Measurements from ENCODE around the gene FRMPD1.
"Not testable (repeated sequence)": the region's sequence is repeated elsewhere in the genome, so short reads cannot be mapped to it uniquely, and the experiment has no call there.

FRMPD1 gene, protein sequence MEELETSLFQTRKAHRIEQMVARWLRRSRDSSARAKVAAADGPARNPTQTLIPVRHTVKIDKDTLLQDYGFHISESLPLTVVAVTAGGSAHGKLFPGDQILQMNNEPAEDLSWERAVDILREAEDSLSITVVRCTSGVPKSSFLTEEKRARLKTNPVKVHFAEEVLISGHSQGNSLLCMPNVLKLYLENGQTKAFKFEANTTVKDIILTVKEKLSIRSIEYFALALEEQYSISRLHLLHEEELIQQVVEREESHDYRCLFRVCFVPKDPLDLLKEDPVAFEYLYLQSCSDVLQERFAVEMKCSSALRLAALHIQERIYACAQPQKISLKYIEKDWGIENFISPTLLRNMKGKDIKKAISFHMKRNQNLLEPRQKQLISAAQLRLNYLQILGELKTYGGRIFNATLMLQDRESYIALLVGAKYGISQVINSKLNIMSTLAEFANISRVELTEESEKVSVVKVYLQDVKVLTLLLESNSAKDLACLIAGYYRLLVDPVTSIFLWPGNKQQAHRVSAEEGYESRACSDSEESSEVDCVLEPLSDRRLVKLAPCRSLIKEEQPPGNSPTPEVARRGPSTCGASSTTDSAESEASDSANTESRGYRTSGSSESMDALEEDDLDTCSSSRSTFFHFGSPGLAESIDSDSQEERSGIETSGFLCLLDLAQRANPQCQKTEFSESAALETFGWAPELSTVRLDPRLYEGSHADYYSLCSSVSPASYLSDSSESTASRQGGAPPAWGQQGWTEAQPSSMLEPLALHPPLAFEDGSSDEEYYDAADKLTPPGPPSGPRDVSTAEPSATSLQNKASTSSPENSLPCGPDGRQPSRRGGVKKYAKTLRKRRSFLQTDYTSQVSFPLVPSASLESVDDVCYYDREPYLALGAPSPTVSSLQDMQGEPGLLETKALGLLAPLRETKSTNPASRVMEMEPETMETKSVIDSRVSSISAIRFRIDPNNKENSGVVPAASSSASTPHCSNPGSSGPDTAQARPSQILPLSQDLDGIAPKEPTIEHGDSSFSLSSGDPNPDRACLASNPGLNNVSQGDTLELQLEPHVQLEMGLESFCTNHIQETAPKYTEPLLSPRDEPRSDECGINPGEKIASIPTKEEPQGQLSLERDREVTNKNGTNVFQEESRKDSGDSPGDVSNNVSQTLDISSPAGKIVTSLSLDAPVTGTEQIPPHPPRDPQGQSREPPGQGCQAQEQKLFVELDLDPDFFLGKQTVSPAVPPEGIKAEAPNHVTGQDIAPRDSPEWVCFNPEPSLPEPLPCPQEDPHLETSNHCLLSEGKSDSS (N-terminal part only)

DNA sequence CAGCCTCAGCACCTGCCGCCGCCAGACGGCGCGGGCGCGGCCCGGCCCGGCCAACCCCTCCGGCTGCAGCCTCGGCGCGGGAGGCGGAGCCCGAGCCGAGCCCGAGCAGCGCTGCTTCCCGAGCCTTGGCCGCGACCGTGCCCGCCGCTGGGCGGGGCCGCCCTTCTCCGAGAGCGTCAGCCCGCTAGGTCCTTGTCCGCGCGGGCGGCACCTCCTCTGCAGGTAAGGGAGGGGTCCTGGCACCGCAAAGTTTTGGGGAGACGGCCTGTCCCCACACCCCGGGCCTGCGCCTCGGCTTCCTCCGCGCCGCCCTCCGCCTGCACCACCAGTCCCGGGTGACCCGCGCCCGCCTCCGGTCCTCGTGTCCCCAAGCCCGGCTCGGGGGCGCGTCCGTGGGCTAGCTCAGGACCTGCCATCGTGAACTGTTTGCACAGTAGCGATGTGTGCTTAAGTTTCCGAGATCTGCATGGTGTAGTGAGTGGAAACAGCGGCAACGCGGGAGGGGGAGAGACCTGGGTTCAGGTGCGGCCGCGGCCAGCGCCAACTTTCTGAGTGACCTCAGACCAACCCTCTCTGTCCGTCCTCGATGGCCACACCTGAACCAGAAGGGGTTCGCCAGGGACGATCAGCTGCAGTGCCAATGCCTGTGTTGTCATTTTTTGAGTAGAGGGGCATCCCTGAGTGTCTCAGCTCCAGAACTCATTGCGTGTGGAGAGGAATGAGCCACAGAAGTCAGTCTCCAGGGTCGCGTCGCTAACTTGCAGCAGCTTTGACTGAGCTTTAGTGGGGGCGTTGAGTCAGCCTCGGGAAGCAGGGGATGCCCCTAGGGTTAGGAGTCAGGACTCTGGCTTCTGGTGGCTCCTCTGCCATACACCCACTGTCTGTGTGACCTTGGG lies at the start of gene FRMPD1:
TSS of gene FRMPD1 (plus strand) at position 82 of the 896 bp plus-strand sequence. CDS start 41,688 bp downstream, outside the sequence.
- no peak for DNase-seq

DNA sequence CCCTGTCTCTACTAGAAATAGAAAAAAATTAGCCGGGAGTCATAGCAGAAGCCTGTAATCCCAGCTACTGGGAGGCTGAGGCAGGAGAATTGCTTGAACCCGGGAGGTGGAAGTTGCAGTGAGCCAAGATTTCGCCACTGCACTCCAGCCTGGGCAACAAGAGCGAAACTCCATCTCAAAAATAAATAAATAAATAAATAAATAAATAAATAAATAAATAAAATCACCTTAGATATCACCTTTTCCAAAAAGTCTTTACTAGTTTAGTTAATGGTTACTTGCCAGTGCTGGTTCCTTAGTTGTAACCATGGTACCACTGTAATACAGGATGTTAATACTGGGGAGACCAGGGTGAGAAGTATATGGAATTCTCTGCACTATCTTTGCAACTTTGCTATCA lies 48.7 kb upstream of the FRMPD1 start:
- not testable (repeated sequence) for DNase-seq

DNA sequence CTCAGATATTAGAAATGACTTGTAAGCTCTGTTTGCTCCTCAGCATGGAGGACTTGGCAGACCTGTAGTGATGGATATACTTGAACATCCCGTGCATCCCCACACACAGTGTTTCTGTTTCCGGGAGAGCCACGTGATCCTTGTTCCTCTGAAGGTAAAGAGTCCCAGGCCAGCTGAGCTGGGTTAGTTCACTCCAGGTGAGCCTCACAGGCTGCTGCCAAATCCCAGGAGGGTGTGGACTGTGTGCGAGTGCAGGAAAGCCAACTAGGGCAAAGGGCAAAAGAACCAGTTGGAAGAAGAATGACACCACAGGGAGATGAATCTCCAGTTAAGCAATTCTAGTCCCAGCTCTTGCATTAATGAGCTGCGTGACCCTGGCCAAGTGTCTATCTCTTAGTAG lies 47.9 kb upstream of the FRMPD1 start:
- DNase-seq, result no peak

DNA sequence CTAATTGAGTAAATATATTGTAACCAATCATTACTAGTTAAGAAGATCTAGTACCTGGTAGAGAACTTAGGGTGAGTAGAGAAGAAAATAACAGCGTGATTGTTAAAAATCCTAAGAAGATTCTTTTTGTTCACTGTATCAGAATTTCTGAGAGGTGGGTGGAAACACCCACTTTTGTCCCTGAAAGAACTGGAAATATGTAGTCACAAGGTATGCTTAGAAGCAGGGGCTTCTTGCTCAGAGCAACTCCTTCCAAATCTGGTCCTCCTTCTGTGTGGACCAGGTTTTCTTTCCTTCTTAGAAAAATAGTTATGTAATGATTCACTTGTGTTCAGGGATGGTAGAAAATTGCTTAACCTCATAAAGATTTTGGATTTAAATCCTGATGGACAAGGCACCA lies 46.5 kb upstream of the FRMPD1 start:
- DNase-seq, result no peak

DNA sequence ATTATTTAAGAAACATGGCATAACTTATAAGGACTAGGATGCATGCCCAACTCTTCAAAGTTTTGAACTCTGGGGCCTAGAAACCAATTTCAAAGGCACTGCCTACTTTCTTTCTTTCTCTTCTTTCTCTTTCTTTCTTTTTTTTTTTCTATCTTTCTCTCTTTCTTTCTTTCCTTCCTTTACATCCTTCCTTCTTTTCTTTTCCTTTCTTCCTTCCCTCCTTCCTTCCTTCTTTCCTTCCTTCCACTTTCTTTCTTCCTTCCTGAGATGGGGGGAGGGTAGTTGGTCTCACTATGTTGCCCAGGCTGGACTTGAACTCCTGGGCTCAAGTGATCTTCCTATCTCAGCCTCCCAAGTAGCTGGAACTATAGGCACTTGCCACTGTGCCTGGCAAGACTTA lies 42.5 kb upstream of the FRMPD1 start:
- DNase-seq, result no peak

DNA sequence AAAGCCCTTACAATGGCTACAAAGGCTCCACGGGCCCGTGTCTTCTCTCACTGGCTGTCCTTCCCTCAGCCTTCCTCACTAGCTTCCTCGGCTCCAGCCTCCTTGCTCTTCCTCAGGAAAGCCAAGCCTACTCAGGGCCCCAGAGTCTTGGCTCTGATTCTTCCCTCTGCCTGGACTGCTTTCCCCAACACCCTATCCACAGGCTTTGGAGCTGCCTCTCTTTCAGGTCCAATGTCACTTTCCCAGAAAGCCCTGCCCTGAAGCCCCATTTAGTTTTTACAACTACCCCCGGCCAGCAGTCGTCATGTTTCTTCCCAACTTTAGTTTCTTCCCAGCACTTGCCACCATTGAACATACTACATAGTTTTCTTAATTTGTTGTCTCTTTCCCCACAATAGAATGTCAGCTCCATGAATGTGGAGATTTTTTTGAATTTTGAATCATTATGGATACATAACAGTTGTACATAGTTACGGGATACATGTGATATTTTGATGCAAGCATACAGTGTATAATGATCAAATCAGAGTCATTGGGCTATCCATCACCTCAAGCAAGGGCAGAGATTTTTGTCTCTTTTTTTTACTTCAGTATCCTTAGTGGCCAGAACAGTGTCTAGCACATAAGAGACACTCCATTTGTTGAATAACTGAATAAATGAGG lies 40.9 kb upstream of the FRMPD1 start:
- no peak for DNase-seq

DNA sequence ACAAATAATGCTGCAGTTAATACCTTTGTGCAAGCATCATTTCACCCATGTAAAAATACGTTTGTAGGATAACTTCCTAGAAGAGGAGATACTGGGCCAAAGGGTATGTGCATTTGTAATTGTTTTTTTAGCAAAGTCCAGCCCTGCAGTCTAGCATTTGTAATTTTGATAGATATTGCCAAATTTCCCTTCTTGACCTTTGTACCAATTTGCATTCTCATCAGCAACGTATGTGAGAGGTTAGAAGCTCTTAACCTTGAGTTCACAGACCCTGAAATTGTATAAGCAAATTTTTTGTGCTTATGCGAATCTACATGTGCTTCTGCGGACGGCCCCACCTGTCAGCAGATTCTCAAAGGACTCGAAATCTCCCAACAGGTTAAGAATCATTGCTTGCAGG lies 39.7 kb upstream of the FRMPD1 start:
- DNase-seq, result no peak

DNA sequence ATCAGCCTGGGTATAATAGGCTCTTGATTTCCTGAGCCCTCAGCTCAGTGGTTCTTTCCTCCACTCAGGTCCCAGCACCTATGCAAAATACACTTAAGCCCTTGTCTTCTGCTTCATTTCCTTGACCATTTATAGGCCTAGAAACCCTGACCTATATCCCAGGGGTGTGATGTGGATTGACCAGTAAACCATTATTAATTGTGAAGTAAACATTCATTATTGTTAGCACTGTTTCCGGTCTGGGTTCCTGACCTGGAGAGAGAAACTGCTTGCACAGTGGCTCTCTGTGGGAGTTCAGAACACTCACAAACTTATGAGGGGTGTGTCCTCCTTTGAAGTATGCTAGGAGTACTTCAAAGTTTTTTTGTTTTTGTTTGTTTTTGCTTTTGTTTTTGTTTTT lies 38.8 kb upstream of the FRMPD1 start:
- DNase-seq, result no peak

DNA sequence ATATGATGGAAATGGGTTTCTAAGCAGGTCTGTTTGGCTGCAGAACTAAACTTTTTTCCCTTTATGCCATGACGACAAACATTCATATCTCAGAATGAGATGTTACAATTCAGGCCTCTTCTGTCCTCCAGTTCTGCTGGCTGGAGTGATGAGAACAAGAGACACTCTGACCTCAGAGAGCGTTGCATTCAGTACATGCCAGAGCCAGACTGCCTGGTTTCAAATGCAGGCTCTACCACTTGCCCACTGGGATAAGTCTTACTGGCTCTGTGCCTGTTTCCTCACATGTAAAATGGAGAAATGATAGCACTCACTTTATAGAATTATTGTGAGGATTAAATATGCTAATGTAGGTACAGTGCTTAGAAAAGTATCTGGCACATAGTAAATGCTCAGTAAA lies 33.6 kb upstream of the FRMPD1 start:
- DNase-seq, result no peak

DNA sequence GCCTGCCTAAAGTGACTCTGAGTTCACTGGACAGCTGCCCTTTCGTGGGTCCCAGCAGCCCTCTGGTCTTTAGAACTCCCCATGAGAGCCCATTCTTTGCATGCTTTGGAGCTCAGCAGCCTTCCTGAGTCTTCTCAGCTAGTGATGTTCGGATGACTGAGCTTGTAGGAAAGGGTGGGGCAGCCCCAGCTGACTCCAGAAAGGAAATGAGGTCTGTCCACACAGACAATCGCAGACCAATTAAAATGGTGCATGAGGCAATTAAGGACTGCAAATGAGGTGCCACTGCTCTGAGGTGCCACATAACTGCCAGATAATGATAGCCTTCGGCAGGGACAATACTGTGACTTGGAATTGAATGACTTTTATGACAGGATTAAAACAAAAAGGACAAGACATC lies 32.9 kb upstream of the FRMPD1 start:
- no peak for DNase-seq

DNA sequence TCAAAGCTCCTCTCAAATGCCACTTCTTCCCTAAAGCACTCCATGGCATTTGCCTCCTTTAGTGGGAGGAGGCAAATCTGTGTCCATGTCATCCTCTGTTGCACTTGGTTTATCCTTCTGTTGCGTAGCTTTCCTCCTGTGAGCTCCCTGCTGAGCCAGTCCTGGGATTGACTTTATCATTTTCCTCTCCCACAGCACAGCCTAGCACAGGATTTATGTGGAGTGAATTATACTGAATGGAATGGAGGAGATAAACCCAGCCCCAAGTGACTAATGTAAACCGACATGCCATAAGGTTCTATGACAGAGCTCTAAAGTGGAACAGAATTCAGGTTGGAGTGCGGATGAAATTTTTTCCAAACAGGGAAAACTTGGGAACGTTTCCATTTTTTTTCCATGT lies 31.9 kb upstream of the FRMPD1 start:
- no peak for DNase-seq

DNA sequence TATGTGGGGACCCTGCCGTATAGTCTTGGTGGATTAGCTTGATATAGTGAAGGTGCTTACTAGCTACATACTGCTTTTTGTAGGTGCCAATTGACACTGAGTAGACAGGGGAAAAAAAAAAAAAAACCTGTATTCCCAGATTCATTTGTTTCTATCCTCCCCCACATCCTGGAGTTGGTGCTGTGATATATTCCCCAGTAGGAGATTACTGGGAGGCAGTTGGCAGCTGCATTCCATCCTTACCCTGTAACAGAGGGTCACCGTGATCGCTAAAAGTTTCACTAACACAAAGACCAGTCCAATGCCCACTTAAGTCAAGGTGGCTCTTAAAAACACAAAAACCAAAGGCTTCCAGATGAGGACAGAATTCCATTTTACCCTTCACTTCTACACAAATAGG lies 30.9 kb upstream of the FRMPD1 start:
- no peak for DNase-seq

DNA sequence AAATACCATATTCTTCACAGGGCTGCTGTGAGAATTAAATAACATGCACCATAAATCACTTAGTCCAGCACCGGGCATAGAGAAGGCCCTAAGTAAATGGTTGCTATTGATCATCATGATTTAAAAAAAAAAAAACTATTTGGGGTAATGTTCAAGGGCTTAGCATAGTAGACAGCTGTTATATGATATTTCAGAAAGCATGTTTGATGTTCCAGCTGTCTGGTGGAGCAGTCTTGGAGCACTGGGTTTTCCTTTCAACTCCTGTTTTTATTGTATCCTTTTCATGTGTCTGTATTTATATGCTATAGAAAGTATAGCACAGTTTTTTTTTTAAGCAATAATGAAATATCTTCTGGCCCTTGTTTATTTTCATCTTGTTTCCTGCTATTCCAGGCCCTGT lies 30.4 kb upstream of the FRMPD1 start:
- DNase-seq, result no peak

DNA sequence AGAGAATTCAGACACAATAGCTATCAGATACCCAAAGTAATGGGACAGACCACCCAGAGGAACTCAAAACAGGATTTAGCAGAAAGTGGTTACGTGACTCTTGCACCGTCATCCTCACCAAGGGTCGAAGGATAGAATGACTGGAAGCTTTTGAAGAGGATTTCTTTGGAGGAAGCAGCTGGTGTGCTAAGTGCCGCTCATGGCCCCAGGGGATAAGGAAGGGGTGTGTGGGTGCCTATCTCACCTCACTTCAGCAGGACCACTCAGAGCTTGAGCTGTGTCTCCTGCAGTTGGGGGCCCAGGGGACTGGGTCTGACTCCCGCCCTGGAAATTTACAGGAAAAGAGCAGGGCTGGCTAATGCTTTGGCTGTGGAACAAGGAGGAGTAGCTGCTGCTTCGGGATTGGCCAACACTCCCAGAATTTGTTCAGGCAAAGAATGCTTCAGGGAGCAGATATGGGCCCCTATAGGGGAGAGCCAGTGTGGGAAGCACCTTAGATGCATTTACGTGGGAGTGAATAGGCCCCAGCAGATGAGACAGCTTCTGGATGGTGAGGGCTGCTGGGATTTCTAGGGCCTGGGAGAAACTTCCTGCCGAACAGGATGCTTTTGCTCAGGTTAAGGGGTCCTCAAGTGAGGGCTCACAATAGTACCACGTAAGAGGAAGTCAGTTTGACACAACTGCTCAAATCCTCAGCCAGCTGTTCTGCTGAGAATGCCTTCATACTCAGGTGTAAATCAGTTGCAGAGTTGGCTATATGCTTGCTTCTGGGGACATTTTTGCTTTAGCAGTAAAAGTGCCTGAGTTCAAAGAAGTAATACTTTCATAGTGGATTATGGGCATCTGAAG lies 29.3 kb upstream of the FRMPD1 start:
- no peak for DNase-seq

DNA sequence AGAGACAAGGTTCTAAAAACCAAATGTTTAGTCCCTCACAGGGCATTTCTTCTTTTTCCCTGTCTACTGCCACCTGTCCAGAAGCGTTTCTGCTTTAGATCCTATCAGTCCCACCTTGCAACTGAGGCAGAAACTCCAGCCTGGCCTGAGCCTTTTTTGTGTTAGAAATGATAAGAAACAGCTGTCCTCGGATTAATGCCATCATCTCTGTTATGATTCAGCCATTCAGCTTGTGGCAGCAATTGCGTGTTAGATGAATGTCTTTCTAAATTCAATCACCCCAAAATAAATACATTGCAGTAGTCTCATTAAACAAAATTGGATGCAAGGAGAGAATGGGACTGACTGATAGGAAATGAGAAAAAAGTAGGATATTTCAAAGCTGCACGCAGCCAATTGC lies 28.3 kb upstream of the FRMPD1 start:
- DNase-seq, result no peak

DNA sequence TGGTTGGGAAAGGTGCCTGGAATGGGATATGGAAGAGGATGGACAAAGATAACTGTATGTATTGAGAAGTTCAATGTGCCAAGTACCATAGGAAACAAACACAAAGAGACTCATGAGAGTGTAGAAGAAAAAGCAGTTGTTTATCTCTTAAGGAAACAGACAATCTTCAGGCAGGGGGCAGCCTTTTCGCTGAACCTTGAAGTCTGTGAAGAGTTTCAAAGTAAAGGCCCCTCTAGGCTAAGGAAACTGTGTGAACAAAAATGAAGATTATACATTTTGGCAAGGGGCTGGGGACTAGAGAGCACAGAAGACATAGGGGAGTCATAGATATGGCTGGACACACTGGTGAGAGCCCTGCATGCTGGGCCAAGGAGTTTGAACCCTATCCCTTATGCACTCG lies 27.5 kb upstream of the FRMPD1 start:
- DNase-seq, result no peak

DNA sequence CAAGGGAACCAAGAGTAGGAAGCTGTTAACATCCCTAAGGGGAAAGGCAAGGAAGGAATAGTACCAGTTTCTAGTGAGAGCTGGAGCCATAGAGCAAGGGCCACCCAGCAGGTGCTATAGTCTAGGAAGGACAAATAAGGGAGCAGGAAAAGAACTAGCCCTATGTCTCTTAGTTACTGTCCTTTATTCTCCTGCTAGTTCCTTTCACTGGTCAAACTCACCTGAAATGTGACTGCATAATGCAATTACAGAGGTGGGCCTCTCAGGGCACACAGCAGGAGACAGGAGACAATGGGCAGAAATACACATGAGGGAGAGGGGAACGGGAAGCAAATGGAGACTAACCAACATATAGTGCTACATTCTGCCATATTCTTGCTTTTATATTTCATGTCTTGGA lies 26.7 kb upstream of the FRMPD1 start:
- no peak for DNase-seq

DNA sequence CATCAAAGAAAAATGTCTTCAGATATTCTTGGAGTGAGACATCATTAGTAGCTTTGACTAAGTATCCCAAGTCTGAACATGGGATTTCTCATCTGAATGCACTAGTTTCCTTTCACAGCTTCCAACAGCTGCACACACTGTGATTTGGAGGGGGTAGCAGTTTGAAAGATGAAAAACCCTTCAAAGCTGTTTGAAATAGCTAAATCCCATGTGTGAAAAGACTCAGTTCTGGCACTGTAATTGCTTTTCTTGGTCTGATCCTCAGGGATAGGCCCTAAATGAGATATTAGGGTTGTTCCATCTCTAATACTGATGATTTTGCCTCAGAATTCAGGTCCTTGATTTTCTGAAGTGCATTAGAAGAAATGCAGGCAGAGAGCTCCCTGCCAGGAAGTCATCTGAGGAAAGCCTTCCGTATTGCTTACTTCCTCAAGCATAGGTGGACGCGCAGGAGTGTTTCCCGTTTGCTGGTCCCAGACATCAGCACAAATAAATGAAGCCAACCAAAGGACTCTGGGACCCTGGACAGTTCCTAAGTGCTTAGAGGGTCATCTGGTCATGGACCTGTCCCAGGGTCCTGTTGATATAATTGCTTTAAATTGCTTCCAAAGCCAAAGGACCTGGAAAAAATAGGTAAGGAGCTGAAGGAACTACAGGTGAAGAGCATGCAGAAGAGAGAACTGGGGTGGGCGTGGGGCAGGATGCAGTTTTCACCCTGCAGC lies 25.6 kb upstream of the FRMPD1 start:
- DNase-seq, result no peak

DNA sequence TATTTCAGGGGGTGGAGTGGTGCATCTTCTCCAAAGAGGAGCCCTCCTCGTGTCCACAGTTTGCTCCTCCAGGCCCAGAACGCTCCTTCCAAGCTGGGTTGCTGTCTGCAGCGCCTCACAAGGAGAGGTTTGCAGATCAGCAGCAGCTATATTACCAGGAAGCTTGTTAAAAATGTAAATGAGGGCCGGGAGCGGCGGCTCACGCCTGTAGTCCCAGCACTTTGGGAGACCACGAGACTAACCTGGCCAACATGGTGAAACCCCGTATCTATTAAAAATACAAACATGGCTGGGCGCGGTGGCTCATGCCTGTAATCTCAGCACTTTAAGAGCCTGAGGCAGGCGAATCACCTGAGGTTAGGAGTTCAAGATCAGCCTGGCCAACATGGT lies 25.0 kb upstream of the FRMPD1 start:
- no peak for DNase-seq

DNA sequence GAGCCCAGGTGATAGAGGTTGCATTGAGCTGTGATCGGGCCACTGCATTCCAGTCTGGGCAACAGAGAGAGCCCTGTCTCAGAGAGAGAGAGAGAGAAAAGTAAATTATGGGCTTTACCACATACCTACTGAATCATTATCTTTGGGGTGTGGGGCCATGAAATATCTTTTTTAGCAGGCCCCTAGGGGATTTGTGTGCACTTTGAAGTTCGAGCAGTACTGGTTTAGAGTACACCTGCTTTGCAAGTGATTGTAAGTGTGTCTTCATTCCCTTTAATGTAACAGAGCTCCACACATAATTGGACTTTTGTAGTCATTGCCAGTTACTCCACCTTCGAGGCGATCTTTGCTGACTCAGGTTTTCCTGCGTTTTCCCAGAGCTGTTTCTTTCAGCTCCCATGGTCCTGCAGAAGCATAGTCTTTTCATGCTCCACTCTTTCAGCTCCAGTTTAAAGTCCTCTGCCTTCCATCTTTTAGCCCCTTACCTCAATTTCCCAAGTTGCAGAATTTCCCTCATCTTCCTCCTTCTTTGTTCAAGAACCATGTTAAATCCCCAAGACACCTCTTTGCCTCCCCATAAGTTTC lies 24.0 kb upstream of the FRMPD1 start:
- no peak for DNase-seq

All from GOT3 (cell line).